ENCODE measurements around the gene KCNJ6.

Gene KCNJ6

DNA sequence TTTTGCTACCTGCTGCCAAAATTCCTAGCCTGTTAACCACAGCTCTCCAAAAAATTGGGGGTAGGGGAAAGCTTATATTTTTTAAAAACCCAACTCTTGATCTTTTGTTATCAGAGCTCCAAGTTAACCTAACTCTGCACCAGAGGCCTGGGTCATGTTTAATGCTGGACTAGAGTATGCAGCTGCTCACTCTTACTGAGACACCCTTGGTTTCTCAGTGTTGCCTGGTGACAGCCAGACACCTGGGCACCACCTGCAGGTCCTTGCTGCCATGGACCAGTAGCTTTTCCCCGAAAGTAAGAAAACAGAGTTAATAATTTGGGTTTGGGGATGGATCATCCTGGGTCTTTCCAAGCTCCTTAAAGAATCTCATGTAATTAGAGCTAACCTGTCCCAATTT lies 30.1 kb downstream of the KCNJ6 start:
- Histone ChIP-seq H3K79me2 (ENCODE audit: low read length) (no peaks in the 10 kb centered on the region), H3K36me3 (replicated peaks; ENCODE audit: low read depth, low read length) (no peaks in the 10 kb centered on the region), H3K4me3 (ENCODE audit: low read length) (no peak overlapping the region), H3K4me2 (ENCODE audit: low read length) (no peak overlapping the region), H4K20me1 (ENCODE audit: insufficient read depth, low read length) (no peaks in the 10 kb centered on the region), H3K9ac (ENCODE audit: low read length) (no peak overlapping the region), H3K27me3 (ENCODE audit: low read depth, low read length) (no peaks in the 10 kb centered on the region), H3K4me1 (ENCODE audit: low read length) (no peaks in the 10 kb centered on the region), H3K27ac (ENCODE audit: low read length) (no peak overlapping the region), H3K9me3 (ENCODE audit: insufficient read depth, low read length) (no peaks in the 10 kb centered on the region), H2AFZ (ENCODE audit: low read depth, low read length) (no peak overlapping the region)
- no peak for TF ChIP-seq EZH2phosphoT487 (IDR thresholded peaks at IDR 0.05; ENCODE audit: low read depth)
- TF ChIP-seq, protein P1, sequence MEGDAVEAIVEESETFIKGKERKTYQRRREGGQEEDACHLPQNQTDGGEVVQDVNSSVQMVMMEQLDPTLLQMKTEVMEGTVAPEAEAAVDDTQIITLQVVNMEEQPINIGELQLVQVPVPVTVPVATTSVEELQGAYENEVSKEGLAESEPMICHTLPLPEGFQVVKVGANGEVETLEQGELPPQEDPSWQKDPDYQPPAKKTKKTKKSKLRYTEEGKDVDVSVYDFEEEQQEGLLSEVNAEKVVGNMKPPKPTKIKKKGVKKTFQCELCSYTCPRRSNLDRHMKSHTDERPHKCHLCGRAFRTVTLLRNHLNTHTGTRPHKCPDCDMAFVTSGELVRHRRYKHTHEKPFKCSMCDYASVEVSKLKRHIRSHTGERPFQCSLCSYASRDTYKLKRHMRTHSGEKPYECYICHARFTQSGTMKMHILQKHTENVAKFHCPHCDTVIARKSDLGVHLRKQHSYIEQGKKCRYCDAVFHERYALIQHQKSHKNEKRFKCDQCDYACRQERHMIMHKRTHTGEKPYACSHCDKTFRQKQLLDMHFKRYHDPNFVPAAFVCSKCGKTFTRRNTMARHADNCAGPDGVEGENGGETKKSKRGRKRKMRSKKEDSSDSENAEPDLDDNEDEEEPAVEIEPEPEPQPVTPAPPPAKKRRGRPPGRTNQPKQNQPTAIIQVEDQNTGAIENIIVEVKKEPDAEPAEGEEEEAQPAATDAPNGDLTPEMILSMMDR (IDR thresholded peaks at IDR 0.05; ENCODE audit: low read depth, low read length) = no peak

DNA sequence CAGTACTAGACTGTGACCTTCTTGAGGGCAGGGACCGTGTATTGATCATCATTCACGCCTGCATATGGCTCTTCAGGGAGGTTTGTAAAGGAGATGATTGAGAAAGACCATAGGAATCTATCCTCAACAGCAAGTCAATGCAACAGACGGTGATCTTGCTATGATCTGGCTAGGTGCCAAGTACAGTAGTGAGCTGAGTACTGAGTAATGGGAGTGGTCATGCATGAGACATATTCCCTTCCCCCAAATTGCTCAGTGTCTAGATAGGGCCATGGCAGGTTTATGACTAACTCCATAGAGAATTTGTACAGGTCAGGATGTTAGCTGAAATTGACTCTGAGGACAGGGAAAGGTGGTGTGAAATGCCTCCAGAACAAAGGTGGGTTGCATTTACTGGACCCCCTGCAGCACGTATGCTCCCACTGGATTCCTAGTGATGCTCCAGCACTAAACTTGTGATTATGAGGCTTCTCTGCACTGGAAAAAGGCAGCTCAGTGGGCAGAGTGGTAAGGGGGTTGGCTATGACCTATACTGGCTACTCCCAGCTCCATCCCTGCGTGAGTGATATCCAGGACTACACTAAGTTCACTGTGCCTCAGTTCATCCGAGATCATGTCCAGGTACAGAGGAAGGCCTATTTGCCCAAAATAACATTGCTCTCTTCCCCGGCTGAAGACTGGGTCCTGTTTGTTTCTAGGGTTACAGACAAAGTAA lies 37.2 kb downstream of the KCNJ6 start:
- no peaks in the 10 kb centered on the region for H3K79me2 ChIP-seq (ENCODE audit: low read length)
- no peak overlapping the region for H2AFZ ChIP-seq (ENCODE audit: low read depth, low read length)
- no peaks in the 10 kb centered on the region for H3K36me3 ChIP-seq (replicated peaks; ENCODE audit: low read depth, low read length)
- no peaks in the 10 kb centered on the region for H4K20me1 ChIP-seq (ENCODE audit: insufficient read depth, low read length)
- H3K9ac ChIP-seq (ENCODE audit: low read length) = no peak overlapping the region
- TF ChIP-seq EZH2phosphoT487 (IDR thresholded peaks at IDR 0.05; ENCODE audit: low read depth) = no peak
- H3K27ac ChIP-seq (ENCODE audit: low read length) = no peak overlapping the region
- H3K4me2 ChIP-seq (ENCODE audit: low read length) = no peak overlapping the region
- no peaks in the 10 kb centered on the region for H3K9me3 ChIP-seq (ENCODE audit: insufficient read depth, low read length)
- H3K4me1 ChIP-seq (ENCODE audit: low read length) = no peaks in the 10 kb centered on the region
- no peak overlapping the region for H3K4me3 ChIP-seq (ENCODE audit: low read length)
- no peaks in the 10 kb centered on the region for H3K27me3 ChIP-seq (ENCODE audit: low read depth, low read length)

DNA sequence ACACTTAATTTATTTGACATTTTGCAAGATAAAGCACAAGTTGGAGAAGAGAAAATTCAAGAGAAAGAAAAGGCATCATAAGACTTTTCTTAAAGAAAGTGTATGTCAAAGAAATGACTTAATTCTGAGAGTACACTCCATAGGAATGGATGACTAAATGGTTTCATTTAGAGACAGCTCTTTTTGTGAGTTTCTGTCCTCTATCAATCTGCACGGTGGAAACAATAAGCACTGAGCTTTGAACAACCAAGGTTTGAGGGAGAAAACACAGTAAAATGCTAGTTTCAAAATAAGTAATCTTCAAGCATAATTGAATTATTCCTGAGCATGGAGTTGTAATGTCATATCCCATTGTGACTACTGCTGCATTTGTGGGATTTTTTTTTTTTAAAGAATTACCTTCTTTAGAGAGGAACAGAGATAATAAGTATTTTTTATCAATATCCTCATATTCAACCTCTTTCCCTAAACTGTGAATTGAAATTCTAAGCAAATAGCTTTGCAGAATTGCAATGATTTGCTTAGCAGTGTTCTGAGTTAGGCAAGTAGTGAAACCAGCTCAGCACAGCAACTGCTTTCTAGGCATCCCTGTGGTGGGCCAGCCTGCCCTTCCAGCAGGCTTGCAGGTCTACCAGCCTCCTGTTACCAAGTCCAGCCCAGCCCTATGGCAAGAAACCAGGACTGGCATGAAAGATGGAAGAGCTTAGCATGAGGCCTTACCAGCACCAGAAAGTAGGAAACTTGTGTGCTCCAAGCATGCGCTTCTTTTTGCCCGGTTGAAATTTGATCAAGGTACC lies 38.2 kb downstream of the KCNJ6 start:
- Histone ChIP-seq H2AFZ (ENCODE audit: low read depth, low read length) (no peak overlapping the region), H3K79me2 (ENCODE audit: low read length) (no peaks in the 10 kb centered on the region), H3K27ac (ENCODE audit: low read length) (no peak overlapping the region), H3K4me1 (ENCODE audit: low read length) (no peaks in the 10 kb centered on the region), H4K20me1 (ENCODE audit: insufficient read depth, low read length) (no peaks in the 10 kb centered on the region), H3K27me3 (ENCODE audit: low read depth, low read length) (no peaks in the 10 kb centered on the region), H3K4me2 (ENCODE audit: low read length) (no peak overlapping the region), H3K4me3 (ENCODE audit: low read length) (no peak overlapping the region), H3K36me3 (replicated peaks; ENCODE audit: low read depth, low read length) (no peaks in the 10 kb centered on the region), H3K9me3 (ENCODE audit: insufficient read depth, low read length) (no peaks in the 10 kb centered on the region), H3K9ac (ENCODE audit: low read length) (no peak overlapping the region)
- TF ChIP-seq EZH2phosphoT487 (IDR thresholded peaks at IDR 0.05; ENCODE audit: low read depth) = no peak
- TF ChIP-seq, protein P1 (IDR thresholded peaks at IDR 0.05; ENCODE audit: low read depth, low read length) = no peak

DNA sequence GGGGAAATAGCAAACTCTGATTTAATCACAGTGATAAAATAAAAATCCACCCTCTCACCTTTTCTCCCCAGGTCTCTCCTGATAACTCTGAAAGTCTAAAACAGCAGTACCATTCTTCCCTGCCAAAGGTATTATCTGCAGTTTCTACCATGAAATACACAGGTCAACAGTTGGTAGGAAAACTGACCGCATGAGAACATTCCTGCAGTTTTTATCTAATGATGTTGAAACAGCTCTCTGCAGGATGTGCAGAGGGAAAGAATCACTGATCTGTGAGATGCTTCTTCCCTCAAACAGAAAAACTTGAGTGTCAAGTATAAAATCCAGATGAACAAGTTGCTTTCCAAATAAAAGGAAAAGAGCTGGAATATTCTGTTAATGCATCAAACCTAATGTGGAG lies 39.1 kb downstream of the KCNJ6 start:
- TF ChIP-seq EZH2phosphoT487 (IDR thresholded peaks at IDR 0.05; ENCODE audit: low read depth) = no peak
- TF ChIP-seq, protein P1 (IDR thresholded peaks at IDR 0.05; ENCODE audit: low read depth, low read length) = no peak
- H3K4me2 ChIP-seq (ENCODE audit: low read length) = no peak overlapping the region
- no peak overlapping the region for H3K27ac ChIP-seq (ENCODE audit: low read length)

More for the DNA sequence above, 39.1 kb downstream of the KCNJ6 start:
- H4K20me1 ChIP-seq (ENCODE audit: insufficient read depth, low read length) = no peaks in the 10 kb centered on the region
- no peak overlapping the region for H2AFZ ChIP-seq (ENCODE audit: low read depth, low read length)
- H3K9me3 ChIP-seq (ENCODE audit: insufficient read depth, low read length) = no peaks in the 10 kb centered on the region
- H3K79me2 ChIP-seq (ENCODE audit: low read length) = no peaks in the 10 kb centered on the region
- H3K9ac ChIP-seq (ENCODE audit: low read length) = no peak overlapping the region
- no peaks in the 10 kb centered on the region for H3K27me3 ChIP-seq (ENCODE audit: low read depth, low read length)
- H3K4me3 ChIP-seq (ENCODE audit: low read length) = no peak overlapping the region
- no peaks in the 10 kb centered on the region for H3K4me1 ChIP-seq (ENCODE audit: low read length)
- no peaks in the 10 kb centered on the region for H3K36me3 ChIP-seq (replicated peaks; ENCODE audit: low read depth, low read length)
